NCI-H774 (cell line): ENCODE results near the gene PPP1R12B.
"Not testable (repeated sequence)": the region's sequence is repeated elsewhere in the genome, so short reads cannot be mapped to it uniquely, and the experiment has no call there.

Source experiments
- DNase-seq: peaks from one replicate; lab custom pipeline; 2025; lab: John Stamatoyannopoulos, UW

The PPP1R12B gene

GRCh38 chr1:202582350-202582749 lies 233.9 kb downstream of the PPP1R12B start:
- DNase-seq = not testable (repeated sequence)

DNA sequence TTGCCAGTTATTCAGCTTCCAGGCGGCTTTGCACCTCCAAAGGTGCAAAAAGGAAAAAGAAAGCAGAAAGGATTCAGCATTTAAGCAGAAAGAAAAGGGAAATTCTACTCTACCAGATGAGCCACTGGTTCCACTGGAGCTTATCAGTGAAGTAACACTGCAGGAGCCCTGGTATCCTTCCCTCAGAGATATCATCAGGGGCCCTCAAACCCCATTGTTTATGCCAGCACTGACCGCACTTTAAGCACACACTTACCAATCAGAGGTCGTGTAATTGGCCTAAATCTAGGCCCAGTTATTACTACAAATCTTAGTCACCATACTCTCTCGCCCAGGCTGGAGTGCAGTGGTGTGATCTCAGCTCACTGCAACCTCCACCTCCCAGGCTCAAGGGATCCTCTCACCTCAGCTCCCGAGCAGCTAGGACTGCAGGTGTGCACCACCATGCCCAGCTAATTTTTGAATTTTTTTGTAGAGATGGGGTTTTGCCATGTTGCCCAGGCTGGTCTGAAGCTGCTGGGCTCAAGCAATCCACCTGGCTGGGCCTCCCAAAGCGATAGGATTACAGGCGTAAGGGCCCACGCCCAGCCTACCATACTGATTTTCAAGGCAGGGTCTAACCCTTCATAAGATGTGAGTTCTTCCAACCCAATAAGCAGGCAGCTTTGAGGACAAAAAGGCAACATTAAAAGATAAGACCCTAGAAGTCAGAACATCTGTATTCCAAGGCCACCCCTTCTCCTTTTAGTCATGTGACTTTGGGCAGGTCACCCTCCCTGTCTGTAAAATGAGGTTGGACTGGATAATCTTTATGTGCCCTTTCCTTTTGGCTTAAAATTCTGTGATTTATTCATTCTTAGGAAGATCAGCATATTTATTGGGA lies 236.4 kb downstream of the PPP1R12B start:
- no peak for DNase-seq

DNA sequence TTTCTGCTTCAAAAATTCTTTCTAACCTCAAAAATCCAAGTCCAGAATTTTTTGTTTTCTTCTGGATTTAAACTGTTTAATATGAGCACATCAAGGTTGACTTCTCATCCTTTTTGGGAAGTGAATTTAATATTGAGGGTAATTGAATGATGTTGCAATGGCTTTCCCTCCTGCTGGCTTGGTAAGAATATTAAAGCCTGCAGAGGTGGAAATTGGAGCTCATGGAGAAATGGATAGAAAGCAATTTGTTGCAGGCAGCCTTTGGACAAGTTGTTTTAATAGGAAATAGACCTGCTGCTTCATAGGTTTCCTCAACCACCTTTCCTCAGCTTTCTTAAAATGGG lies 237.1 kb downstream of the PPP1R12B start:
- DNase-seq = no peak

GRCh38 chr1:202586018-202586821 lies 237.7 kb downstream of the PPP1R12B start:
- DNase-seq = no peak

DNA sequence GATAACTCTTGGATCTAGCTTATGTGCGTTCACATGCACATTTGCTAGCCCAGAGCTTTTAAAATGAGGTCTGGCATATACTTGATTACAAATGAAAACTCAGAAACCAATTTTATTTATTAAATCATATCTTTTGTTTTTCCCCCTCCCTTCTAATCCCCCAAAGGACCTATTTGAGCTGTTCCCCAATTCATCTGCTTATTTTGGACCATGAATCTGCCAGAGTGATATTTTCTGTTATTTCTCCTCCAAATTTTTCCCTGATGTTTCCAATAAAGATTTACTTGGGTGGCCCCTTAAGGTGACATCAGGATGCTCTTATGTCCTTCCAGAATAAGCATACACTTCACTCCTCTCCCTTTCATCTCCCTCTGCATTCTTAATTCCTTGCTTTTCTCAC lies 238.4 kb downstream of the PPP1R12B start:
- DNase-seq = no peak

GRCh38 chr1:202587859-202588485 lies 239.5 kb downstream of the PPP1R12B start:
- no peak for DNase-seq

DNA sequence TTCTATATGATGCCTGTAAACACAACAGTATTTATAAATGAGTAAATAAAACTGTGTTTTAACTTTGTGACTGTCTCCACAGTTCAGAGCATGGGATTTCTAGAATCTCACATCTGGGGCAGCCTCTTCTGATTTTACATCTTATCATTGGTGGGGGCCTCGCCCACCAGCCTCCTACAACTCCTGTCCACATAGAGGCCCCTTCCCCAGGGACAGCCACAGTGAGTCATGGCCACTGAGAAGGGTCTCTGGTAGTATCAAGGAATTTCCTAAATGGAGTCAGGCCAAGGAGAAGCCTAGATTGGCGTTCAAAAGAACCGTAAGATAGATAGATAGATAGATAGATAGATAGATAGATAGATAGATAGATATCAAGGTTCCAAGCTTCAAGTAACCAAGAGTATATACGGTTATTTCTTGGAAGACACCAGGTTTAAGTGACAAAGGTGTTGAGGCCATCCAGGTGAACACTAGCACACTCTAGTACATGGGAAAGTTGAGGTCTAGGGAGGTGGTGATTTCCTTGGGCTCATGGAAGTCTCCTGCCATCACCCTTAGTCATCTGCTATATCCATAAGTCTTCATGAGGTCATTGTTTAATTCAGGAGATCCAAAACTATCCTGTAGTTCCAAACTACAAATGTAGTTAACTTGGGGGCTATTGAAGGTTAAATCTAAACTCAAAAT lies 240.1 kb downstream of the PPP1R12B start:
- no peak for DNase-seq

DNA sequence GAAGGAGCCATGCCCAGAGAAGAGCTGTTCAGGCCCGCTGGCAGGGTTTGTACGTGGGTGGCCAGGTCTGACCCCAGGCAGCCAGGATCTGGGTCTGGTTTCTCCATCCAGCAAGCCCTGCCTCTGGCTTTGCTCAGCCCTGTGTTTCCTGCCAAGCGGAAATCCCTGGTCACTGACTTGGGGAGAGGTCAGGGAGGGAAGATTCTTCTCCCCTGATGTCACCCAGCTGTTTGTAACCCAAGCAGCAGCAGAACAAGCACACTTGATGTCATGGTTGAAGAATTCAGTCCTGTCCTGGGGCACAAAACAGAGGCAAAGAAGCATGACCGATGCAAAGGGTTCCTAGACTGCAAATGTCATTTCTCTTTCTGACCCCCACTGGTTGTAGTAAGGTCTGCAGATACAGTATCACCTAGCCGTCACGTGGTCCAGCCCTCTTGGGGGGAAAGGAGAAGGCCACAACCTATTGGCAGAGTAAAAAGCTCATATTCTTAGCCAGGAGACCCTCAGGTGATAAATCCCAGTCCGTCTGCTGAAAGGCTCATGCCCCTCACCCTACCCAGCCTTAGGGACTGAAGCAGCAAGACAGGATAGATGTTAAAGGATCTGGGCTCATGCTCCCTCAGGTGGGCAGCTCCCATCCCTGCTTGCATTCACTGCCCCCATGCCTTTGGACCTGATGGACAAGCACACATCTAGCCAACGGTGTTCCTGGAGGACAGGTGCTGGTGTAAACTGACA lies 240.9 kb downstream of the PPP1R12B start:
- no peak for DNase-seq

DNA sequence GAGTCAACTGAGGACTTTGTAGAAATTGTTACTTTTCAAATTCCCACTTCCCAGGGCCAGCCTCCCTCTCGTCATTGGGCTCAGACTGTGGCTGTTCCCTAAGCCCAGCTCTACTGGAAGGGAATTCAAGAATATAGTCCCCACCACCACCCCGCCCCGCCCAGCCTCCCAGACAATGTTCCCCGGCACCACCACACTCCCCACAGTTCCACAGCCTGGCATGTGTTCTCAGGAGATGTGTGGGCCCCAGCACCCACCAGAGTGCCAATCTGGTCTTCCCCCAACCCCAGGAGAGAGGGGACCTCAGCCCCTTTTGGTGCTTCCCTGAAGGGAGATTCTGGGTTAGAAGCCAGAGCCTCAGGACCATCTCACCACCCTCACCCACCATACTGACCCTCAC lies 241.6 kb downstream of the PPP1R12B start:
- DNase-seq = no peak

GRCh38 chr1:202590975-202591411 lies 242.5 kb downstream of the PPP1R12B start:
- no peak for DNase-seq

- no peak for DNase-seq
These were observed 243.0 kb downstream of the PPP1R12B start for GRCh38 chr1:202591515-202591914.

DNA sequence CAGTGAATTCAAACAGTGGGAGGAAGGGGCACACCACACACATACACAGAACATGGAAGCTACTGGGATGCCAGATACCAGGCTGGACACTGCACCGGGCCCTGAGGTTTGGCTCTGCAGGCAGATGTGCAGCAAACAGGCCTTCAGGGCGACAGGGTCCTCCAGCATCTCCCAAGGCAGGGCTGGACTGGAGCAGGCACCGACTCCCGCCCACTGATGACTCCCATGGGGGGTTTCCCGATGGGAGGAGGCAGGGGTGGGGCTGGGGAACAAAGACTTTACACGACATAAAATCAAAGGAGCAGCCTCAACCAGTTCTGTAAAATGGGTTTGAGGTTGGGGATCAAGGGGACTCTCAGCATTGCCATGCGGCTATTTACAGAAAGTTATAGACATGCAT lies 243.6 kb downstream of the PPP1R12B start:
- no peak for DNase-seq

DNA sequence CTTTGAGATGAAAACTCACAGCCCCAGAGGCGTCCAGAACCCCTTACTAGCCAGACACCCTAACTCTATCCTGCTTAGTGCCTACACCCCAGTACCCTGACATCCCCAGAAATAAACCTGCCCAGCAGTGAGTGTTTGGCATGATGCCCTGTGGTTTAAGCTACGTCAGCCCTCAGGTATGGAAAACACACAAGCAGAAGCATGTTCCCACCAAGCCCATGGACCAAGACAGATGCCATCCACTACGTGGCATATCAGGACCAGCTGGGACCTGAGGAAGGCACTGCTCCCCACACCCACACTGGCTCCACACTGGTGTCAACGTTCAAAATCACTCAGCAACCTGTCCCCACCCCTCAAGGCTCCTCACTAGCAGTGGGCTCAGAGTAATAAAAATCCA lies 245.3 kb downstream of the PPP1R12B start:
- DNase-seq = no peak

- no peak for DNase-seq
These were observed 248.1 kb downstream of the PPP1R12B start for GRCh38 chr1:202596638-202597037.

- no peak for DNase-seq
These were observed 248.7 kb downstream of the PPP1R12B start for GRCh38 chr1:202597090-202597761.

DNA sequence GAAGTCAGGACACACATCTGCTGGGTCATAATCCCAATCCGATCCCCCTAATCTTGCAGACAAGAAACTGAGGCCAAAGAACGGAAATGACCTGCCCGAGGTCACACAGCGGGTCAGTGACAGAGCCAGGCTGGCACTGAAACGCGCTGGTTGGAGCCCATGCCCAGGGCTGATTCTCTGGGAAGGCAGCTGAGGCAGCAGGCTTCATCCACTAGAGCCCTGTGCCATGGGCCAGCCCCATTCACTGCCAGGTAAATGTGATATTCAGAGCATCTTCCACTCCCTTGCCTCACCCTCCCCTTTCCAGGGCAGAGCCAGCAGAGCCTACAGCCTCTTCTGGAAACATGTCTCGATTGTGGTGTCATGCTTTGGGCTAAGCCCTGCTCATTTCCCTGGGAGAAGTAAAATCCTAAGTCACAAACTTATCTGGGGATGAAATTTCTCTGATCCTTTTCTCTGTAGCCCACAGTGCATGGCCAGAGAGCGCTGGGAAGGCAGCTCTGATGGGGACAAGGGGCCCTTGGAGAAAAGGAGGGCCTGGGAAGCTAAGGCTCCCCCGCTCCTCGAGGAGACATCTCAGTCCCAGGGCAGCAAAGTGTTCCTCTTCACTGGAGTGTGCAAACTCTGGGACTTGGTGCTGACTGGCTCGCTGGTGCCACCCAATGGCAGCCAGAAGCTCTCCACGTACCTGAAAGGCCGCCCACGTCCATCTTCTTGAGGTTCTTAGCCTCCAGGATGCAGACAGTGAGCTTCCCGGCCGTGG lies 251.4 kb downstream of the PPP1R12B start:
- no peak for DNase-seq

DNA sequence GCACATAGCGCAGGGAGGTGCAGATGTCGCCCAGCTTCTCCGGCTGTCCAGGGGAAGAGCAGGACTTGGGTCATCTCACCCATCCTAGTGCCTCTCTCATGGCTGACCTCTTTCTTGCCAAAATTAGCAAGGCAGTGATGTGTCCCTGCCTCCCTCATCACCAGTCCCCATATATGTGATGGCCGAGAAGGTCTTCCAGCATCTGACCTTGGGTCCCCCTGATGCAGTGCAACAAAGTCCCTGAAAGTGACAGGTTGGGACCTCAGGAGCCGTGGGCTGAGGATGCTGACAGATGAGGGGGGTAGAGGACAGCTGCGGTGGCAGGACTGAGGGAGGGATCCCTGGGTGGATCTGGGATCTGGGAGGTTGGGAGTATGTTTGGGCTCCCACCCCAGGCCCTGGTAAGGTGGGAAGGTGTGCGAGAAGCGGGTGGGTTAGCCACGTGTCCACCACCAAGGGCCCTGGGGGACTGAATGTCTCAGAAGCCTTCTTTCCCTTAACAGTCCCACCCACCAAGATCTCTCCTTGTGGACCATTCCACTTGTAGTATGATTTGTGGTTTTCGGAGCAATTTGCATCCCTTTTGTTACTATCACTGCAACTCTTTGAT lies 252.0 kb downstream of the PPP1R12B start:
- DNase-seq = no peak

GRCh38 chr1:202603435-202603834 lies 254.9 kb downstream of the PPP1R12B start:
- no peak for DNase-seq

DNA sequence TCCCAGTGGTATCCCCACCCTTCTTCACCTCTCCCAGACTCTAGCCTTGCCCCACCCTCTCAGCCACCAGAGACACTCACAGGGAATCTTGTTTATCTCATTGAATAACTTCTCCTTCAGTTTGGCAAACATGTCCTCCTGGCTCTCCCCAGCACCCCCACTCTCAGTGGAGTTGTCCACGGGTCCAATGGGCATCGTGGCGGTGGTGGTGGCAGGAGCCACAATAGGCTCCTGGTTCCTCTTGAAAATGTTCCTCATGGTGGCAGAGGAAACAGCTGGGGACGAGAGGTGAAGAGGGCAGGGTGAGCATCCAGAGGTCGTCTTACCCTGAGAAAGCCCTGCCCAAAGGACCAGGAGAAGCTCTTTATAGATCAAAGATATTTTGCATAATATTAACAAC lies 257.0 kb downstream of the PPP1R12B start:
- no peak for DNase-seq

- DNase-seq = not testable (repeated sequence)
These were observed 263.5 kb downstream of the PPP1R12B start for GRCh38 chr1:202612036-202612435.
